Smooth muscle cell (in vitro differentiated cells): ENCODE data around the gene SYS1. TPM values are rescaled to one million over a fixed set of nuclear protein-coding genes. Genes with fewer than 3 reads are reported as not detected.

Source experiments
- DNase-seq: peaks from one replicate; lab custom pipeline; 2025; ENCODE audit not compliant: unreplicated experiment; lab: John Stamatoyannopoulos, UW
- H2AFZ ChIP-seq: fragments of 200-600 bp; sonication (generic); 2 replicates; pipeline ENCODE4 v1.6.0; 2016; ENCODE audit warnings: antibody characterized with exemption, low read depth, mild to moderate bottlenecking
- H3F3A ChIP-seq: fragments of 200-600 bp; sonication (generic); 2 replicates; pipeline ENCODE4 v1.6.0; 2017; ENCODE audit warnings: antibody characterized with exemption, low read depth
- H3K27ac ChIP-seq: fragments of 200-600 bp; sonication (generic); 2 replicates; pipeline ENCODE4 v1.5.1; 2016; ENCODE audit warnings: low read depth, mild to moderate bottlenecking
- H3K27me3 ChIP-seq: fragments of 200-600 bp; sonication (generic); 2 replicates; pipeline ENCODE4 v1.6.1; 2016; ENCODE audit warnings: low read depth, mild to moderate bottlenecking
- H3K36me3 ChIP-seq: fragments of 200-600 bp; sonication (generic); 2 replicates; pipeline ENCODE4 v1.5.1; 2016; ENCODE audit warnings: low read depth
- H3K4me1 ChIP-seq: fragments of 200-600 bp; sonication (generic); 2 replicates; pipeline ENCODE4 v1.5.1; 2016; ENCODE audit warnings: low read depth
- H3K4me2 ChIP-seq: fragments of 200-600 bp; sonication (generic); 2 replicates; pipeline ENCODE4 v1.6.0; 2016; ENCODE audit warnings: mild to moderate bottlenecking
- H3K4me3 ChIP-seq: fragments of 200-600 bp; sonication (generic); 2 replicates; pipeline ENCODE4 v1.5.1; 2016; ENCODE audit warnings: mild to moderate bottlenecking
- H3K79me2 ChIP-seq: fragments of 200-600 bp; sonication (generic); 2 replicates; pipeline ENCODE4 v1.6.0; 2016; ENCODE audit warnings: low read depth, mild to moderate bottlenecking
- H3K9ac ChIP-seq: fragments of 200-600 bp; sonication (generic); 2 replicates; pipeline ENCODE4 v1.6.0; 2016; ENCODE audit warnings: low read depth
- H3K9me3 ChIP-seq: fragments of 200-600 bp; sonication (generic); replicated peaks from 2 replicates; pipeline ENCODE4 v1.5.1; 2016; ENCODE audit warnings: low read depth
- H4K20me1 ChIP-seq: fragments of 200-600 bp; sonication (generic); 2 replicates; pipeline ENCODE4 v1.6.0; 2016; ENCODE audit warnings: low read depth
- CTCF ChIP-seq: fragments of 200-600 bp; sonication (generic); IDR thresholded peaks from 2 replicates; pipeline ENCODE4 v1.5.1; 2017; ENCODE audit warnings: borderline replicate concordance, mild to moderate bottlenecking, antibody characterized with exemption; ENCODE audit not compliant: insufficient read depth, poor library complexity, severe bottlenecking
- whole genome bisulfite sequencing: methylation state at CpG from one replicate; pipeline ENCODE4 v1.1.7; 2016; ENCODE audit warnings: low lambda C conversion rate; 5-methylcytosine and 5-hydroxymethylcytosine counted together
- polyA plus RNA-seq: library from polyadenylated mRNA; unstranded; fragments of >200 nt; fragmentation: Nextera tagmentation; extraction: Ambion mirVana; gene quantifications from 2 replicates; pipeline ENCODE4 v1.2.1, GENCODE V29; 2016
- total RNA-seq: library from RNA; depleted of rRNA; stranded (reverse); fragments of >200 nt; gene quantifications from 2 replicates; pipeline ENCODE4 v1.2.3, GENCODE V29; 2014

SYS1 gene
- total and polyA plus RNA-seq, 2 experiments from 2014 or later, result 14.5 to 17.0 TPM

- H4K20me1 ChIP-seq, result peaks cover 33% of the 10 kb centered on the region
- 12% methylated on average over 3 of the region's 3 CpGs for WGBS
- peak overlapping the region; percentile 60 for H3K9ac ChIP-seq
These were observed 21.4 kb upstream of the SYS1 start for GRCh38 chr20:45341579-45341938.

GRCh38 chr20:45341939-45342854 is 20.8 kb upstream of the SYS1 start:
- WGBS, result 2% methylated on average over 16 of the region's 16 CpGs
- Histone ChIP-seq H3F3A (peaks cover 51% of the 10 kb centered on the region), H3K4me1 (peaks cover 77% of the 10 kb centered on the region), H3K4me2 (peak overlapping the region; percentile 97), H3K9ac (peak overlapping the region; percentile 71), H3K27me3 (no peaks in the 10 kb centered on the region), H3K79me2 (peaks cover 69% of the 10 kb centered on the region), H3K4me3 (peak overlapping the region; percentile 26), H2AFZ (no peak overlapping the region), H3K36me3 (no peaks in the 10 kb centered on the region), H3K27ac (peak overlapping the region; percentile 96), H3K9me3 (no peaks in the 10 kb centered on the region), H4K20me1 (peaks cover 39% of the 10 kb centered on the region)
- DNase-seq, result no peak
- TF ChIP-seq CTCF, result no peak

More at GRCh38 chr20:45341579-45341938, 21.4 kb upstream of the SYS1 start:
- peak overlapping the region; percentile 26 for H3K4me3 ChIP-seq
- TF ChIP-seq CTCF, result no peak
- H3K27me3 ChIP-seq, result no peaks in the 10 kb centered on the region
- H3K4me1 ChIP-seq, result peaks cover 71% of the 10 kb centered on the region
- H3K79me2 ChIP-seq, result peaks cover 62% of the 10 kb centered on the region
- DNase-seq, result no peak
- H3K4me2 ChIP-seq, result peak overlapping the region; percentile 97
- H3K36me3 ChIP-seq, result no peaks in the 10 kb centered on the region
- no peak overlapping the region for H2AFZ ChIP-seq
- H3K27ac ChIP-seq, result peak overlapping the region; percentile 96
- peaks cover 55% of the 10 kb centered on the region for H3F3A ChIP-seq
- no peaks in the 10 kb centered on the region for H3K9me3 ChIP-seq

- WGBS, result 36% methylated on average over 6 of the region's 6 CpGs
- peak overlapping the region; percentile 26 for H3K4me3 ChIP-seq
- peaks cover 43% of the 10 kb centered on the region for H4K20me1 ChIP-seq
- H3K27ac ChIP-seq, result peak overlapping the region; percentile 96
- H3K9ac ChIP-seq, result peak overlapping the region; percentile 71
- H3F3A ChIP-seq, result peaks cover 48% of the 10 kb centered on the region
- H3K27me3 ChIP-seq, result no peaks in the 10 kb centered on the region
- no peak overlapping the region for H2AFZ ChIP-seq
- H3K4me2 ChIP-seq, result peak overlapping the region; percentile 97
- DNase-seq, result no peak
- H3K36me3 ChIP-seq, result no peaks in the 10 kb centered on the region
- peaks cover 80% of the 10 kb centered on the region for H3K4me1 ChIP-seq
- no peak for TF ChIP-seq CTCF
- peaks cover 76% of the 10 kb centered on the region for H3K79me2 ChIP-seq
- no peaks in the 10 kb centered on the region for H3K9me3 ChIP-seq
These were observed 20.0 kb upstream of the SYS1 start for GRCh38 chr20:45342855-45343531.
